HEK293T (cell line): Measurements from ENCODE around the gene RPN1.

ENCODE experiments used
- ARNT ChIP-seq: fragments of 450-650 bp; IDR thresholded peaks from 2 replicates; pipeline ENCODE4 v1.6.1; 2017; ENCODE audit warnings: mild to moderate bottlenecking
- BHLHE40 ChIP-seq: fragments of 450-650 bp; IDR thresholded peaks from 2 replicates; pipeline ENCODE4 v1.6.1; 2016; ENCODE audit warnings: mild to moderate bottlenecking, moderate library complexity, borderline replicate concordance
- FOXK2 ChIP-seq: fragments of 450-650 bp; IDR thresholded peaks from 2 replicates; pipeline ENCODE4 v1.6.1; 2016; ENCODE audit warnings: mild to moderate bottlenecking
- FOXM1 ChIP-seq: fragments of 450-650 bp; IDR thresholded peaks from 2 replicates; pipeline ENCODE4 v1.6.1; 2017; ENCODE audit warnings: mild to moderate bottlenecking, borderline replicate concordance
- L3MBTL2 ChIP-seq: fragments of 450-650 bp; conservative IDR thresholded peaks from 2 replicates; pipeline ENCODE4 v1.6.1; 2016; ENCODE audit warnings: mild to moderate bottlenecking
- LEF1 ChIP-seq: fragments of 450-650 bp; IDR thresholded peaks from 2 replicates; pipeline ENCODE4 v1.6.1; 2017; ENCODE audit warnings: mild to moderate bottlenecking, borderline replicate concordance
- NFRKB ChIP-seq: fragments of 450-650 bp; IDR thresholded peaks from 2 replicates; pipeline ENCODE4 v1.6.1; 2016; ENCODE audit warnings: mild to moderate bottlenecking, moderate library complexity
- PKNOX1 ChIP-seq: fragments of 450-650 bp; IDR thresholded peaks from 2 replicates; pipeline ENCODE4 v1.6.1; 2016
- SP1 ChIP-seq: fragments of 450-650 bp; IDR thresholded peaks from 2 replicates; pipeline ENCODE4 v1.6.1; 2017
- ZNF384 ChIP-seq: fragments of 450-650 bp; IDR thresholded peaks from 2 replicates; pipeline ENCODE4 v1.6.1; 2016

- TF ChIP-seq ARNT, result no peak
- TF ChIP-seq FOXK2, result no peak
- TF ChIP-seq SP1, result no peak
- TF ChIP-seq BHLHE40, result no peak
- no peak for TF ChIP-seq LEF1
- no peak for TF ChIP-seq PKNOX1
- TF ChIP-seq L3MBTL2, result no peak
- TF ChIP-seq NFRKB, result no peak
- no peak for TF ChIP-seq FOXM1
- no peak for TF ChIP-seq ZNF384
Measured at GRCh38 chr3:128623762-128624176, 26.8 kb downstream of the RPN1 start.
